ENCODE results near the gene TGFBR3. TPM values are rescaled to one million over a fixed set of nuclear protein-coding genes. Genes with fewer than 3 reads are reported as not detected.

Gene TGFBR3
- total and polyA plus RNA-seq, 2 of the 13 experiments (the other 11 are each of a cell fraction or from before 2014, with no cell fraction given), result 76.5 to 195 TPM

DNA sequence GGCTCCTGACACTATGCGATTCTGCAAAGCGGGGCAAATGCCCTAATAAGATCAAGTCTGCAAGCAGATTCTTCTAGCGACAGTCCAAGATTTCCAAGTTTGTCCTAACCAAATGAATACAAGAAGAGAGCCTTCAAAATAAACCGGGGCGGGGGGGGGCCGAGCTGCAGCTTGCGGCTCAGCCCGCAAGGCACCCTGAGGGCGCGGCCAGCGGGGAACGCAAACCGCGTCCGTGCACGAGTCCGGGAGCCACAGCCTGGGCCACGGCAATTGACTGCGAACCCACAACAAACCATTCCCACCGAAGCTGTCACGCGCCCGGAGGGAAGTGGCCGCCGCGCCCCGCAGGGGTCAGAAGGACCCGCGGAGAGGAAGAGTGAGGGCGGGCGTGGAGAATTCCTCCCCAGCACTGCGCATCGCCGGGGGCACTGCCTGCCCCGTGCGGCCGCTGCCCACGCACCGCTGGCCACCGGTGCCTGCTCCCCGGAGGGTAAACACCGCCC is 687 bp downstream of the TGFBR3 start (continued):
- TF ChIP-seq, protein P1, sequence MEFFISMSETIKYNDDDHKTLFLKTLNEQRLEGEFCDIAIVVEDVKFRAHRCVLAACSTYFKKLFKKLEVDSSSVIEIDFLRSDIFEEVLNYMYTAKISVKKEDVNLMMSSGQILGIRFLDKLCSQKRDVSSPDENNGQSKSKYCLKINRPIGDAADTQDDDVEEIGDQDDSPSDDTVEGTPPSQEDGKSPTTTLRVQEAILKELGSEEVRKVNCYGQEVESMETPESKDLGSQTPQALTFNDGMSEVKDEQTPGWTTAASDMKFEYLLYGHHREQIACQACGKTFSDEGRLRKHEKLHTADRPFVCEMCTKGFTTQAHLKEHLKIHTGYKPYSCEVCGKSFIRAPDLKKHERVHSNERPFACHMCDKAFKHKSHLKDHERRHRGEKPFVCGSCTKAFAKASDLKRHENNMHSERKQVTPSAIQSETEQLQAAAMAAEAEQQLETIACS (CRISPR knock-in tag; IDR thresholded peaks at IDR 0.05), result no peak
- TF ChIP-seq DNMT1 (CRISPR knock-in tag; IDR thresholded peaks at IDR 0.05) (0 out of 2 replicates have a peak, but pooled peaks have one; percentile 34), TBL1XR1 (IDR thresholded peaks at IDR 0.05; ENCODE audit: borderline replicate concordance, low read length, partially characterized antibody) (no peak), SNRNP70 (IDR thresholded peaks at IDR 0.05; ENCODE audit: low read depth, low read length) (no peak), ZSCAN25 (CRISPR knock-in tag; IDR thresholded peaks at IDR 0.05) (no peak), ATM (IDR thresholded peaks at IDR 0.05; ENCODE audit: borderline replicate concordance) (no peak), ZNF292 (CRISPR knock-in tag; IDR thresholded peaks at IDR 0.05; ENCODE audit: borderline replicate concordance, low read depth) (0 out of 2 replicates have a peak, but pooled peaks have one; percentile 8), SPEN (CRISPR knock-in tag; IDR thresholded peaks at IDR 0.05; ENCODE audit: low read depth) (0 out of 2 replicates have a peak, but pooled peaks have one; percentile 13), EEA1 (CRISPR knock-in tag; IDR thresholded peaks at IDR 0.05; ENCODE audit: borderline replicate concordance) (0 out of 2 replicates have a peak, but pooled peaks have one; percentile 40), SAFB2 (CRISPR knock-in tag; IDR thresholded peaks at IDR 0.05; ENCODE audit: borderline replicate concordance, low read depth) (peak; percentile 68; the same call in 1 of the 2 replicates), TAF1 (CRISPR knock-in tag; IDR thresholded peaks at IDR 0.05) (no peak), ZNF296 (CRISPR knock-in tag; conservative IDR thresholded peaks at IDR 0.05) (no peak), ZFP36 (IDR thresholded peaks at IDR 0.05; ENCODE audit: borderline replicate concordance, low read depth, low read length, partially characterized antibody) (no peak), SSRP1 (CRISPR knock-in tag; IDR thresholded peaks at IDR 0.05) (no peak), ZNF556 (CRISPR knock-in tag; IDR thresholded peaks at IDR 0.05; ENCODE audit: borderline replicate concordance) (peak; percentile 48; the same call in 1 of the 2 replicates)
- TF ChIP-seq, protein P2, sequence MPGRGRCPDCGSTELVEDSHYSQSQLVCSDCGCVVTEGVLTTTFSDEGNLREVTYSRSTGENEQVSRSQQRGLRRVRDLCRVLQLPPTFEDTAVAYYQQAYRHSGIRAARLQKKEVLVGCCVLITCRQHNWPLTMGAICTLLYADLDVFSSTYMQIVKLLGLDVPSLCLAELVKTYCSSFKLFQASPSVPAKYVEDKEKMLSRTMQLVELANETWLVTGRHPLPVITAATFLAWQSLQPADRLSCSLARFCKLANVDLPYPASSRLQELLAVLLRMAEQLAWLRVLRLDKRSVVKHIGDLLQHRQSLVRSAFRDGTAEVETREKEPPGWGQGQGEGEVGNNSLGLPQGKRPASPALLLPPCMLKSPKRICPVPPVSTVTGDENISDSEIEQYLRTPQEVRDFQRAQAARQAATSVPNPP (CRISPR knock-in tag; IDR thresholded peaks at IDR 0.05), result no peak
- TF ChIP-seq, protein P3, sequence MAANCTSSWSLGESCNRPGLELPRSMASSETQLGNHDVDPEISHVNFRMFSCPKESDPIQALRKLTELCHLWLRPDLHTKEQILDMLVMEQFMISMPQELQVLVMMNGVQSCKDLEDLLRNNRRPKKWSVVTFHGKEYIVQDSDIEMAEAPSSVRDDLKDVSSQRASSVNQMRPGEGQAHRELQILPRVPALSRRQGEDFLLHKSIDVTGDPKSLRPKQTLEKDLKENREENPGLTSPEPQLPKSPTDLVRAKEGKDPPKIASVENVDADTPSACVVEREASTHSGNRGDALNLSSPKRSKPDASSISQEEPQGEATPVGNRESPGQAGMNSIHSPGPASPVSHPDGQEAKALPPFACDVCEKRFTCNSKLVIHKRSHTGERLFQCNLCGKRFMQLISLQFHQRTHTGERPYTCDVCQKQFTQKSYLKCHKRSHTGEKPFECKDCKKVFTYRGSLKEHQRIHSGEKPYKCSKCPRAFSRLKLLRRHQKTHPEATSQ (CRISPR knock-in tag; IDR thresholded peaks at IDR 0.05; ENCODE audit: borderline replicate concordance), result no peak
- TF ChIP-seq, protein P4, sequence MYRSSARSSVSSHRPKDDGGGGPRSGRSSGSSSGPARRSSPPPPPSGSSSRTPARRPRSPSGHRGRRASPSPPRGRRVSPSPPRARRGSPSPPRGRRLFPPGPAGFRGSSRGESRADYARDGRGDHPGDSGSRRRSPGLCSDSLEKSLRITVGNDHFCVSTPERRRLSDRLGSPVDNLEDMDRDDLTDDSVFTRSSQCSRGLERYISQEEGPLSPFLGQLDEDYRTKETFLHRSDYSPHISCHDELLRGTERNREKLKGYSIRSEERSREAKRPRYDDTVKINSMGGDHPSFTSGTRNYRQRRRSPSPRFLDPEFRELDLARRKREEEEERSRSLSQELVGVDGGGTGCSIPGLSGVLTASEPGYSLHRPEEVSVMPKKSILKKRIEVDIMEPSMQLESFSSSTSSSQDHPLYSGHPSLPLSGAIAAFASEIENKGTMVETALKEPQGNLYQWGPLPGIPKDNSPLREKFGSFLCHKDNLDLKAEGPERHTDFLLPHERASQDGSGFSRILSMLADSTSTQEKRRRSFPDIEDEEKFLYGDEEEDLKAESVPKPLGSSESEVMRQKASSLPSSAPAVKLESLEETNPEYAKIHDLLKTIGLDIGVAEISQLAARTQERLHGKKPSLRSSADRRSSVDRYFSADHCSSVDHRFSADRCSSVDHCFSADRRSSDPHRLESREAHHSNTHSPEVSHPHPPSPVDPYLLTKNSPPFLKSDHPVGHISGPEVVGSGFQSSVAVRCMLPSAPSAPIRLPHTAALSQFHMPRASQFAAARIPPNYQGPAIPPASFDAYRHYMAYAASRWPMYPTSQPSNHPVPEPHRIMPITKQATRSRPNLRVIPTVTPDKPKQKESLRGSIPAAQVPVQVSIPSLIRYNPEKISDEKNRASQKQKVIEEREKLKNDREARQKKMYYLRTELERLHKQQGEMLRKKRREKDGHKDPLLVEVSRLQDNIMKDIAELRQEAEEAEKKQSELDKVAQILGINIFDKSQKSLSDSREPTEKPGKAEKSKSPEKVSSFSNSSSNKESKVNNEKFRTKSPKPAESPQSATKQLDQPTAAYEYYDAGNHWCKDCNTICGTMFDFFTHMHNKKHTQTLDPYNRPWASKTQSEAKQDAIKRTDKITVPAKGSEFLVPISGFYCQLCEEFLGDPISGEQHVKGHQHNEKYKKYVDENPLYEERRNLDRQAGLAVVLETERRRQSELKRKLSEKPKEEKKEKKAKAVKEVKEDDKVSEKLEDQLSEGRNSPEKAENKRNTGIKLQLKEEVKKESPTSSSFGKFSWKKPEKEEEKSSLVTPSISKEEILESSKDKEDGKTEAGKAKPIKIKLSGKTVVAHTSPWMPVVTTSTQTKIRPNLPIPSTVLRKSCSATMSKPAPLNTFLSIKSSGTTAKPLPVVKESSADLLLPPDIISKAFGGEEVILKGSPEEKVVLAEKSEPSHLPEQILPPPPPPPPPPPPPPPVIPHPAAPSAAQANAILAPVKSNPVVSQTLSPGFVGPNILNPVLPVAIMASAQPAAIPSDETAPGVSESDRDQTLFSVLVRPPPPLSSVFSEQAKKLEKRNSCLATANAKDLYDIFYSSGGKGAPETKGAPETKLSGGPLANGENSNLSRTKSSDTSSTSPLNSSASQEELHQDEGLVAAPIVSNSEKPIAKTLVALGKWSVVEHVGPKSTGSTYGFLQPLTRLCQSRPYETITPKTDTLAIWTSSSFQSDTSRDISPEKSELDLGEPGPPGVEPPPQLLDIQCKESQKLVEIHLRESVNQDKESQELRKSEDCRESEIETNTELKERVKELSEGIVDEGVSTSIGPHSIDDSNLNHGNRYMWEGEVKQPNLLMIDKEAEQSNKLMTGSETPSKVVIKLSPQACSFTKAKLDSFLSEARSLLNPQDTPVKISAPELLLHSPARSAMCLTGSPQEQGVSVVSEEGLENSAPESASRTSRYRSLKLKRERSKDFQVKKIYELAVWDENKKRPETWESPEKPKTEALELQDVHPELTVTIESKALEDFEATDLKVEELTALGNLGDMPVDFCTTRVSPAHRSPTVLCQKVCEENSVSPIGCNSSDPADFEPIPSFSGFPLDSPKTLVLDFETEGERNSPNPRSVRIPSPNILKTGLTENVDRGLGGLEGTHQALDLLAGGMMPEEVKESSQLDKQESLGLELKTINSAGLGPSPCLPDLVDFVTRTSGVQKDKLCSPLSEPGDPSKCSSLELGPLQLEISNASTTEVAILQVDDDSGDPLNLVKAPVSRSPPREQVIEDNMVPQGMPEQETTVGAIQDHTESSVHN (CRISPR knock-in tag; IDR thresholded peaks at IDR 0.05), result no peak; the same call in 1 of the 2 replicates
